ENCODE results near the gene MGLL.

The MGLL gene

GRCh38 chr3:127821394-127821793 is 921 bp downstream of the MGLL start:
- Histone ChIP-seq H3K4me2 (ENCODE audit: low read length) (no peak overlapping the region), H3K4me1 (ENCODE audit: insufficient read depth, low read length, severe bottlenecking) (no peaks in the 10 kb centered on the region), H3K4me3 (ENCODE audit: low read depth, low read length, poor library complexity, severe bottlenecking) (no peak overlapping the region), H3K9ac (ENCODE audit: low read length) (no peak overlapping the region), H3F3A (ENCODE audit: insufficient read depth, low read length) (no peaks in the 10 kb centered on the region), H3K36me3 (ENCODE audit: insufficient read depth, low read length) (no peaks in the 10 kb centered on the region), H3K9me3 (ENCODE audit: low read length) (no peaks in the 10 kb centered on the region), H4K20me1 (ENCODE audit: insufficient read depth, low read length) (no peaks in the 10 kb centered on the region), H3K9me2 (ENCODE audit: low read depth, low read length) (no peaks in the 10 kb centered on the region), H3K27ac (ENCODE audit: low read depth, low read length, poor library complexity, severe bottlenecking) (no peak overlapping the region), H3K79me2 (ENCODE audit: insufficient read depth, low read length) (no peaks in the 10 kb centered on the region), H3K27me3 (ENCODE audit: insufficient read depth, low read length) (peaks cover 6% of the 10 kb centered on the region; the same call in 1 of the 2 replicates), H2AFZ (ENCODE audit: low read length) (no peak overlapping the region)
- no peak for TF ChIP-seq CTCF (IDR thresholded peaks at IDR 0.05; ENCODE audit: low read length)
- TF ChIP-seq EZH2 (IDR thresholded peaks at IDR 0.05; ENCODE audit: borderline replicate concordance, low read length): no peak

DNA sequence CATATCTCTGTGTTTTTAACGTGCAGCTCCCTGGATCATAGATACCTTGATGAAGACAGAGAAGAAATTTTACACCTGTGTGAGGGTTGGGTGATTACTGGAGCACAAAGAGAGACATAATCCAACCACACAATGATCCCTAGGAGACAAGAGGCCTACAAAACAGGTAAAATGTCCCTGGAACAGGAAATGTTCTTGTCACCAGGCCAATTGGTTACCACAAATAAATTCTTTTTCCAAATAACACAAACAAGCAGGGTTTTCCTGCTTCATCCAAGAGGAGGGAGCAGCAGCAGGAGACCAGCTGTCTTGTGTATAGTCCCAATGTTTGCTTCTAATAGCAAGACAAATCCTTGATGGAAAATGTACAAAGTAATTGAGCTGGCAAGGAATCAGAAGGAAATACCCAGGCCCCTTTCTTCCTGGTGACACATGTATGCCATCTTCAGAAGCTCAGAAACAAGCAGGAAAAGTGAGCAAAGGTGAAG is 1.4 kb downstream of the MGLL start:
- Histone ChIP-seq H3K36me3 (ENCODE audit: insufficient read depth, low read length) (no peaks in the 10 kb centered on the region), H3K27ac (ENCODE audit: low read depth, low read length, poor library complexity, severe bottlenecking) (no peak overlapping the region), H3K4me1 (ENCODE audit: insufficient read depth, low read length, severe bottlenecking) (no peaks in the 10 kb centered on the region), H3K4me2 (ENCODE audit: low read length) (no peak overlapping the region), H3K9ac (ENCODE audit: low read length) (no peak overlapping the region), H3F3A (ENCODE audit: insufficient read depth, low read length) (no peaks in the 10 kb centered on the region), H4K20me1 (ENCODE audit: insufficient read depth, low read length) (no peaks in the 10 kb centered on the region), H3K9me2 (ENCODE audit: low read depth, low read length) (no peaks in the 10 kb centered on the region), H2AFZ (ENCODE audit: low read length) (no peak overlapping the region), H3K4me3 (ENCODE audit: low read depth, low read length, poor library complexity, severe bottlenecking) (no peak overlapping the region), H3K9me3 (ENCODE audit: low read length) (no peaks in the 10 kb centered on the region), H3K79me2 (ENCODE audit: insufficient read depth, low read length) (no peaks in the 10 kb centered on the region), H3K27me3 (ENCODE audit: insufficient read depth, low read length) (peaks cover 6% of the 10 kb centered on the region; the same call in 1 of the 2 replicates)
- TF ChIP-seq EZH2 (IDR thresholded peaks at IDR 0.05; ENCODE audit: borderline replicate concordance, low read length) (no peak), CTCF (IDR thresholded peaks at IDR 0.05; ENCODE audit: low read length) (no peak)

- Histone ChIP-seq H3K9me3 (ENCODE audit: low read length) (no peaks in the 10 kb centered on the region), H3K79me2 (ENCODE audit: insufficient read depth, low read length) (no peaks in the 10 kb centered on the region), H3K4me2 (ENCODE audit: low read length) (no peak overlapping the region), H3K36me3 (ENCODE audit: insufficient read depth, low read length) (no peaks in the 10 kb centered on the region), H3K9me2 (ENCODE audit: low read depth, low read length) (no peaks in the 10 kb centered on the region), H3K4me1 (ENCODE audit: insufficient read depth, low read length, severe bottlenecking) (no peaks in the 10 kb centered on the region), H2AFZ (ENCODE audit: low read length) (no peak overlapping the region), H3F3A (ENCODE audit: insufficient read depth, low read length) (no peaks in the 10 kb centered on the region), H3K27ac (ENCODE audit: low read depth, low read length, poor library complexity, severe bottlenecking) (no peak overlapping the region), H3K4me3 (ENCODE audit: low read depth, low read length, poor library complexity, severe bottlenecking) (no peak overlapping the region), H4K20me1 (ENCODE audit: insufficient read depth, low read length) (no peaks in the 10 kb centered on the region), H3K27me3 (ENCODE audit: insufficient read depth, low read length) (peaks cover 6% of the 10 kb centered on the region; the same call in 1 of the 2 replicates), H3K9ac (ENCODE audit: low read length) (no peak overlapping the region)
- TF ChIP-seq CTCF (IDR thresholded peaks at IDR 0.05; ENCODE audit: low read length): no peak
- TF ChIP-seq EZH2 (IDR thresholded peaks at IDR 0.05; ENCODE audit: borderline replicate concordance, low read length): no peak
These were observed 2.0 kb downstream of the MGLL start for GRCh38 chr3:127820221-127820825.

Data from OCI-LY1 (cell line).